ENCODE measurements around the gene PDGFA.

DNA sequence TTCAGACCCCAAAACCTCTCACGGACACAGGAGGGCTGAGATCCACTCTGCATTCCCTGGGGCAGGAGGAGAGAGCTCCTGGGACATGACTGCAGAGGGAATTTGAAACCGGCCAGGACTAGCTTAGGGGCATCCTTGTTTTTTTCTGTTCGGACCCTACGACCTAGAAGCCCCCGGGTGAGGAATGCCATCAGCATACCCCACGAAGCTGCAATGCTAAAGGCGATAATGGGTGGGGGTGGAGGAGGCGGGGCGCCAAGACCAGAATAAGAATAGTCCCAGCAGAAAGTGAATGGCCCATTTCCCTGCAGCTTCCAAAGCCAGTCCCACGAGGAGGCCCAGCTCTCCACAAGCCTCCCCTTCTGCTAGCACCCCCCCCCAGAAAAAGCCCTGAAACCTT lies 4.0 kb downstream of the PDGFA start:
- no peak for TF ChIP-seq POLR2A (IDR thresholded peaks at IDR 0.05)
- no peak for TF ChIP-seq CTCF (IDR thresholded peaks at IDR 0.05)
- no peak for TF ChIP-seq EP300 (IDR thresholded peaks at IDR 0.05)

Measured in ovary (tissue), 3 donors.